Measurements from ENCODE around the gene TSPAN9.

The TSPAN9 gene

GRCh38 chr12:3164454-3165077 lies 87.4 kb downstream of the TSPAN9 start:
- no peak for DNase-seq (ENCODE audit: low read depth in 3 of 3)

GRCh38 chr12:3165078-3165980 lies 88.2 kb downstream of the TSPAN9 start:
- DNase-seq (ENCODE audit: low read depth in 3 of 3) = no peak

GRCh38 chr12:3167636-3168035 lies 90.5 kb downstream of the TSPAN9 start:
- no peak for DNase-seq (ENCODE audit: low read depth in 3 of 3)

GRCh38 chr12:3168223-3169221 lies 91.3 kb downstream of the TSPAN9 start:
- peak; percentile 27 to 61 (median 53) for DNase-seq (ENCODE audit: low read depth in 3 of 3)

- no peak for DNase-seq (ENCODE audit: low read depth in 3 of 3)
Observed at GRCh38 chr12:3170423-3171194, 93.4 kb downstream of the TSPAN9 start.

- no peak for DNase-seq (ENCODE audit: low read depth in 3 of 3)
Observed at GRCh38 chr12:3171195-3171591, 94.0 kb downstream of the TSPAN9 start.

- DNase-seq (ENCODE audit: low read depth in 3 of 3) = no peak
Observed at GRCh38 chr12:3172124-3173007, 95.2 kb downstream of the TSPAN9 start.

GRCh38 chr12:3173008-3173553 lies 95.9 kb downstream of the TSPAN9 start:
- no peak for DNase-seq (ENCODE audit: low read depth in 3 of 3)

- DNase-seq (ENCODE audit: low read depth in 3 of 3) = no peak
Observed at GRCh38 chr12:3173912-3174311, 96.7 kb downstream of the TSPAN9 start.

- DNase-seq (ENCODE audit: low read depth in 3 of 3) = no peak
Observed at GRCh38 chr12:3175238-3175637, 98.1 kb downstream of the TSPAN9 start.

GRCh38 chr12:3176754-3177153 lies 99.6 kb downstream of the TSPAN9 start:
- no peak for DNase-seq (ENCODE audit: low read depth in 3 of 3)

- no peak for DNase-seq (ENCODE audit: low read depth in 3 of 3)
Observed at GRCh38 chr12:3177778-3178425, 100.7 kb downstream of the TSPAN9 start.

GRCh38 chr12:3178671-3179313 lies 101.6 kb downstream of the TSPAN9 start:
- no peak for DNase-seq (ENCODE audit: low read depth in 3 of 3)

- DNase-seq (ENCODE audit: low read depth in 3 of 3) = no peak
Observed at GRCh38 chr12:3179731-3180130, 102.6 kb downstream of the TSPAN9 start.

GRCh38 chr12:3182426-3182825 lies 105.2 kb downstream of the TSPAN9 start:
- DNase-seq (ENCODE audit: low read depth in 3 of 3) = no peak

GRCh38 chr12:3184485-3184884 lies 107.3 kb downstream of the TSPAN9 start:
- DNase-seq (ENCODE audit: low read depth in 3 of 3) = no peak

- no peak for DNase-seq (ENCODE audit: low read depth in 3 of 3)
Observed at GRCh38 chr12:3185260-3185870, 108.2 kb downstream of the TSPAN9 start.

- no peak for DNase-seq (ENCODE audit: low read depth in 3 of 3)
Observed at GRCh38 chr12:3186546-3187215, 109.5 kb downstream of the TSPAN9 start.

All from stimulated activated CD4-positive, alpha-beta T cell treated with anti-CD3 and anti-CD28 coated beads, TNF-alpha, amount 100 ng/mL, for 48 hours (primary cell).